DMS53 treated with DMSO at 0.1 percent for 48 hours (cell line): ENCODE data around the gene ILKAP.
"Not testable (repeated sequence)": the region's sequence is repeated elsewhere in the genome, so short reads cannot be mapped to it uniquely, and the experiment has no call there.

Experiments
- DNase-seq: peaks from one replicate; lab custom pipeline; 2025; ENCODE audit not compliant: unreplicated experiment; lab: John Stamatoyannopoulos, UW

Gene ILKAP

DNA sequence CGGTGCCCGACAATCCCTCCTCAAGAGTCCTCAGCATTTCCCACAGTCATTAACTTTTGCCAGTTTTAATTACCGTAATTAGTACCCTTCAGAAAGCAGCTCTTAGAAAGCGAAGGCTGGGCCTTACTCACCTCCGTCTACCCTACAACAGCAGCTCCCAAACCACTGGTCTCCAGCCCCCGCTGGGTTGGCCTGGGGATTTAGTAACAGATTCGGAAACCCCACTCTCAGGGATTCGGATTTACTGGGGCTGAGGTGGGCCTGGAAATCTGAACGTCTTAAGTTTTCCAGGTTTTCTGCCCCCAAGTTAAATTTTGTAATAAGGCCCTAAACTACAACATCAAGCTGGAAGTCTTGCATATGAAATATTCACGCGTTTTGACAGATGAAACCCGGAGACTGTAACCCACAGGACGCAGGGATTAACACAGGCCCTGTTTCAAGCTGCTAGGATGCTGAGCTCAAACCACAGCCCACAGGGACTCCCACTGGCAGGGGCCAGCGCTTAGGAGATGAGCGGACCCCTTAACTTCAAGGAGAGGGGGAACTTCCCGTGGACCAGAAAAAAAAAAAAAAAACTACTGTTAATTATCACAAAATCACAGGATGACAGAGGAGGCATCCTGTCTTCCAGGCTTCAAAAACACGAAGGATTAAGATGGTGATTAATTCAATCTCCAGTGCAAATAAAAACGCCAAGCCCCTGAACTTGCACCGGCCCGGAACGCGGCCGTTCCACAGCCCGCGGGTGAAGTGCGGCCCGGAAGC lies 985 bp downstream of the ILKAP start:
- DNase-seq = no peak

DNA sequence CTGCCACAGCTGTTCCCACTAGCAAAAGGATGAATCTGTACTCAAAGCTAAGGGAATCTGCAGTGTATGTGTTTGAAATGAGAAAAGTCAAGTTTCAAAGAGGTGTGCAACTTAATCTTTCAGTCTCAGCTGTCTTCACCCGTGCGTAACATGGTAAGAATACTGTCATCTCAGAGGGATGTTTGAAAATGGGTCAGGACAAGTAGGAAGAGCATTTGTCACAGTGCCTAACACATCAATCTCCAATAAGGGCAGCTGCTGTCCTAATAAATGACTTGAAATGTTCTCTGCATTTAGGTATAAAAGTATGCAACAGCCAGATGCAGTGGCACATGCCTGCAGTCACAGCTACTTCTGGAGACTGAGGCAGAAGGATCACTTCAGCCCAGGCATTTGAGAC lies 13.1 kb downstream of the ILKAP start:
- no peak for DNase-seq

- DNase-seq = no peak
These were observed 15.6 kb downstream of the ILKAP start for GRCh38 chr2:238187618-238188548.

- no peak for DNase-seq
These were observed 19.7 kb downstream of the ILKAP start for GRCh38 chr2:238183821-238184220.

DNA sequence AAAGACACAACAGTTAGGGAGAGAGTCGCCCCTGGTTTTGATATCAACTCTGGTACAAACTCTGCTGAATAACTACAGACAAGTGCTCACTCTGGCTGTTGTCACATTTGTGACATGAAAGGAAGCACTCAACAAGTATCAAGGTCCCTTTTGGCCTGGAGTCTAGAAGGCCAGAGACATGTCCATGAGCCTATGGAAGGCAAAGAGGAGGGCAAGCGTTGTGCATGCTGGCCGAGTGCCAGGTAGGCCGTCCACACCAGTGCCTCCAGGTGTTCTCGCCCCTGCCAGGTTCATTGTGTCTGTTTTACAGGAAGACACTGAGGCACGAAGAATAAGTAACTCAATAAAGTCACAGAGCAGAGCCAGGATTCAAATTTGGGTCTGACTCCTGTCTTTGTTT lies 21.1 kb downstream of the ILKAP start:
- no peak for DNase-seq

DNA sequence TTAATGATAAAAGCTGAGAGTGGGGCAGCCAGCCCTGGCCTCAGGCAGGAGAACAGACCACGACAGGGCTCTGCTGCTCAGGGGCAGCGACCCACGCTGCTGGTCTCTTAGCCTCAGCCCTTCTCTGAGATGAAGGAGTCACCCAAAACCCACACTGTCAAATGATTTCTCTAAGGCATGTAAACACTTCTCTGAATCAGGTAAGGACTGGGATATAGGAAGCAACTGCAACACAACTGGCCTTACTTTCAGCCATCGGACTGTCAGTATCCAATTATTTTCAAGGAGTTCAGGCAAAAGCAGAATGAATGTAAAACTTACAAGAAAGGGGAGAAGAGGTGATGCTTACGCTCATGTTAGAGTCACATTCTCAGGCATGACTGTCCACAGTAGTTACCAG lies 22.9 kb downstream of the ILKAP start:
- no peak for DNase-seq

DNA sequence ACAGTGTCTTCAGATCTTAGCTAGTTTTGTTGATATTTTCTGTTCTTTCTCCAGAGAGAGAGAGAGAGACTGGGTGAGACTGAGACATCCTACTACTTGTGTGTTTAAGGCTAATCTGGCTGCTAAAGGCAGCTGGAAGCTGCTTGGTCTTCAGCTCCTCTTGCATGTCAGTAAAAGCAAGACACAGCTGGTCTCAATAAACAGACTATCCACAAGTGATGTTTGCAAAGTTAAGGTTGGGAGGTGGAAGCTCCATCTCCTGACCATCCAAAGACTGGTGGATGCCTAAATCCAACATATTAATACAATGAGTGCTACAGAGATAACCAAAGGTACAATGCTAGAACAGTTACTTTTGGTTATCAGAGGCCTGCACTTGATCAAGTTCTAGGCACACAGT lies 26.9 kb downstream of the ILKAP start:
- no peak for DNase-seq

DNA sequence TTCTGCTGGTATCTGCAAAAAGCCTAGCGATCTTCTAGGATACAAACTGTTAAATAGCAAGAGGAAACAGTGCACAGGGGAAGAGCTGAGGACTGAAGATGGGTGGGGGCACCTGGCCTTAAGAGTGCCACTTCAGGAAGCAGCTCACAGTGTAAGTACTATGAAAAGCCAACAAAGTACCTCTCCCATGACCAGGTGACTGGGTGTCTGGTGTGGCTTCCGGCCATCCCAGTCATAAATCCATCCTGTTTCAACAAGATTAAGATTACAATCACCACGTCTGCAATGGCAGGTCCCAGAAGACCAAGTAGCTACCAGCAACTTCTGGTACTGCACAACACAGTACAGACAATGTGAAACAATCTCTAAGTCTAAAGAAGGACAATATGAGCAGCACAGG lies 28.8 kb downstream of the ILKAP start:
- DNase-seq = peak; percentile 97

DNA sequence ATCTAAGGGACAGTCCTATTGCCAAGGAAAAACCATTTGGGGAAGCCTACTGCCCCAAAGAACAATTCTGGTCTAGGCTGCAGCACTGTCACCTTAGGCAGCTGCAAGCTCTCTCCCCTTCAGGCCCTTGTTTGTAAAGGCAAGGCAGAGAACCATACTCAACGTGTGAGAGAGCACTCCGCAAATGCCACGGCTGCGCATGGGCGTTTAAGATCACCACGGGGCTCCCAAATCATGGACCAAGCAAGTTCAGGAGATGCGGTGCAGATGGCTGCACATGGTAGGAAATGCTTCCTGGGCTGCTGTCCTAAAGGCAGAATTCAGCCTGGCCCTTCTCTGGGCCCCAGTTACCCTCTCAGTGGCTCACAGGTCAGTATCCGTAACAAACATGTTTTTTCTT lies 29.2 kb downstream of the ILKAP start:
- no peak for DNase-seq

GRCh38 chr2:238173692-238174091 lies 29.8 kb downstream of the ILKAP start:
- DNase-seq = no peak

- no peak for DNase-seq
These were observed 31.1 kb downstream of the ILKAP start for GRCh38 chr2:238172439-238172838.

GRCh38 chr2:238171575-238172187 lies 31.8 kb downstream of the ILKAP start:
- DNase-seq = no peak

DNA sequence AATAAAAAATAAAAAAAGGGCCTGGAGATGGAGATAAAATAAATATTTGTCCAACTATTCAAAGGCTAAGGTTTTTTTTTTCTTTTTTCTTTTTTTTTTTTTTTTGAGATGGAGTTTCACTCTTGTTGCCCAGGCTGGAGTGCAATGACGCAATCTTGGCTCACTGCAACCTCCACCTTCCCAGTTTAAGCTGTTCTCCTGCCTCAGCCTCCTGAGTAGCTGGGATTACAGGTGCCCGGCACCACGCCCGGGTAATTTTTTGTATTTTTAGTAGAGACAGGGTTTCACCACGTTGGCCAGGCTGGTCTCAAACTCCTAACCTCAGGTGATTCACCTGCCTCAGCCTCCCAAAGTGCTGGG lies 32.4 kb downstream of the ILKAP start:
- DNase-seq = not testable (repeated sequence)

DNA sequence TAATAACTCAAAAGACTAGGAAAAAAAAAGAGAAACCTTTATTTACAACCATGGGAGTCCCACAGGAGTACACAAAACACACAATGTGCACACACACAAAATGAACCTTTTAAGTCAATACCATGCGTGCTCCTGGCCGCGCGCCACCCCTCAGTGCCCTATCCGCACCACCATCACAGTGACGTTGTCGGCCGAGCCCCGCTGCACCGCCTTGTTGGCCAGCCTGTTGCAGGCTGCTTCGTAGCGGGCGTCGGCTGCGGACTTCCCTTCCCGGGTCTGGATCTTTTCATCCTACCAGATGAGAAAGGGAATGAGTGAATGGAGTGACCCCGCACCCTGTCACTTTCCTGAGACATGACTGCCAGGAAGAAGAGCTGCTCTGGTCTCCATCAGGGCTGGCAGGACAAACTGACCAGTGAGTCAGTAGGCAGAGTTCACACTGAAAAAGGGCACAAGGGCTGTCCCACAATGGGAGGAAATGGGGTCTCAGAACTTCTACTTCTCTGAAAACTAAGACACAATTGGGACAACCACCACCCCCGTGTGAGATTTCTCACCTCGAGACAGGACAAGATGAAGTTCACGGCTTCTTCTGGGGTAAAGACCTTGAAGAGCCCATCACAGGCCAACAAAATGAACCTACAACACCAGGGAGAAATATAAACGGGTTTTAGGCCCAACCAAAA lies 33.0 kb downstream of the ILKAP start:
- no peak for DNase-seq

- peak; percentile 47 for DNase-seq
These were observed 33.7 kb downstream of the ILKAP start for GRCh38 chr2:238169708-238170251.

GRCh38 chr2:238169048-238169707 lies 34.3 kb downstream of the ILKAP start:
- DNase-seq = peak; percentile 35

GRCh38 chr2:238168196-238169047 lies 35.1 kb downstream of the ILKAP start:
- DNase-seq = no peak

DNA sequence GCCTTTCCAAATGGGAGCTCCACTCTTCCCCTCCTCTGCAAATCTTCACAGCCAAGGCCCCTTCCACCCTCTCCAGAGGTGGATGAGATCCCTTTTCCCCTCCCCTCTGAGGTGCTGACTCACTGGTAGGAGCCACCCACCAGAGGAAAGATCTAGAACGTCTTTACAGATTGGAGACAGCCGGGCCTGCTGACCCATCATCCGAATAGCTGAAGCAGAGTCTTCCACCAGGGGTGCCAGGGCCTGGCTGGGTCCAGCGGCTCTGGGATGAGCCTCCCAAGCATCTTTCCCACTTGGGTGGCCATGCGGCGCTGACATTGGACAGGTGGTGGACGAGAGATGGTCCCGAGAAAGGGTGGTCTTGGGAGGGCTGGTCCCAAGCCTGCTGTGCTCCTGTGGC lies 35.7 kb downstream of the ILKAP start:
- no peak for DNase-seq

GRCh38 chr2:238167344-238167715 lies 36.2 kb downstream of the ILKAP start:
- no peak for DNase-seq
